Activated CD4-positive, alpha-beta T cell treated with anti-CD3 and anti-CD28 coated beads, Interleukin-2, Interleukin-6, amounts not matched to agents 100 ng/mL and 50 ng/mL, durations not matched to agents 16 hours and 8 hours (primary cell): ENCODE results near the gene KCNJ14.

ENCODE experiments used
- DNase-seq: peaks from one replicate; pipeline ENCODE4 v3.0.0-alpha.2; 2020

Gene KCNJ14

DNA sequence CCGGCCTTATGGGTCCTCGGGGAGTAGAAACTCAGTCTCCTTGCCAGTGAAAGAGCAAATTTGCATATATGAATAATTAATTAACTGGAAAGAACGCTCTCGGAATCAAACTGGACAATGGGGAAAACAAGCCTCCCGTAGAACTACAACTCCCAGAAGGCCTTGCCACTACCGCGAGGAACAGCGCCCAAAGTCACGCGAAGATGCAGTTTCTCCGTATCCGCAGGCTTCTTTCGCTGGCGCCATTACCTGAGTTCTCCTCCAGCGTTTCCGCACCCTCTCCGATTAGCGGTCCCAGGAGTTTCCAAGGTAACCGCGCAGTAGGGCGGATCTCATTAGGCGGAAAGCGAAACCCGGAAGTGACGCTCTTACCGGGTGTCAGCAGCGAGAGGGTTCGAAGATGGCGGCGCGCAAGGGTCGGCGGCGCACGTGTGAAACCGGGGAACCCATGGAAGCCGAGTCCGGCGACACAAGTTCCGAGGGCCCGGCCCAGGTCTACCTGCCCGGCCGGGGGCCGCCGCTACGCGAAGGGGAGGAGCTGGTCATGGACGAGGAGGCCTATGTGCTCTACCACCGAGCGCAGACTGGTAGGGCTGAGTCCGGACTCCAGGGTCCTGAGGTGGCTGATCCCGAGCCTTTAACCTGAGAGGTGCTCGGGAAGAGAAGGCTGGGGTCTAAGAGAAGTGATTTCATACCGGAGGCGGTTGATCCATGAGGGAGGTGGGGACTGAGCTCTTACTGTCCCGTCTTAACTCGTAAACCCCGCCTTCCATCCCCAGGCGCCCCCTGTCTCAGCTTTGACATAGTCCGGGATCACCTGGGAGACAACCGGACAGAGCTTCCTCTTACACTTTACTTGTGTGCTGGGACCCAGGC, 9.5 kb upstream of the KCNJ14 start, which contains the start of gene GRWD1:
GRWD1 (plus strand) TSS at position 378 of the 876 bp plus-strand sequence; CDS start at position 401, 23 bp downstream.
- DNase-seq = peak; percentile 97

DNA sequence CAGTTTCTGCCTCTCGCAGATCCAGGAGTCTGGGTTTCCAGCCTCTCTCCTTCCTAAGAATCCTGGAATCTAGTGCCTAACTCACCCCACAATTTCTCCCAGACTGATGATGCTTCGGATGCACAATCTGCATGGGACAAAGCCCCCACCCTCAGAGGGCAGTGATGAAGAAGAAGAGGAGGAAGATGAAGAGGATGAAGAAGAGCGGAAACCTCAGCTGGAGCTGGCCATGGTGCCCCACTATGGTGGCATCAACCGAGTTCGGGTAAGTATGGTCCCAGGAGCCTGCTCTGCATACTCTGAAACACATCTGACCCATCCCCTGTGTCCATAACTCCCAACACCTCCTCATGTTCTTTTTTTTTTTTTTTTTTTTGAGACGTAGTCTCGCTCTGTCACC, 8.8 kb upstream of the KCNJ14 start:
- DNase-seq = no peak

DNA sequence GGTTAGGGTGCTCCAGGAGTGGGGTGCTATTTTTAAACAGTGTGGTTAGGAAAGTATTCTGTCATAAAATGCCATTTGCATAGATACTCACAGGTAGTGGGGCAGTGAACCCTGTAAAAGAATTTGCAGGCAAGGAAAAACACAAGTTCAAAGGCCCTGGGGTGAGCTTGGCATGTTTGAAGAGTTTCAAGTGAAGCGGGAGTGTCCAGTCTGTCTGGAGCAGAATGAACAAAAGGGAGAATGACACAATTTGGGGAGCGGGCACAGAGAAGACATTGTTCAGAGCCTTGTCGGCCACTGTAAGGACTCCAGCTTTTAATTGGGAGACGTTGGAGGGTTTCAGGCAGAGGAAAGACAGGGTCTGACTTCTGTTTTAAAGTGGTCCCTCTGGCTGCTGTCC, 6.8 kb upstream of the KCNJ14 start:
- DNase-seq = no peak

DNA sequence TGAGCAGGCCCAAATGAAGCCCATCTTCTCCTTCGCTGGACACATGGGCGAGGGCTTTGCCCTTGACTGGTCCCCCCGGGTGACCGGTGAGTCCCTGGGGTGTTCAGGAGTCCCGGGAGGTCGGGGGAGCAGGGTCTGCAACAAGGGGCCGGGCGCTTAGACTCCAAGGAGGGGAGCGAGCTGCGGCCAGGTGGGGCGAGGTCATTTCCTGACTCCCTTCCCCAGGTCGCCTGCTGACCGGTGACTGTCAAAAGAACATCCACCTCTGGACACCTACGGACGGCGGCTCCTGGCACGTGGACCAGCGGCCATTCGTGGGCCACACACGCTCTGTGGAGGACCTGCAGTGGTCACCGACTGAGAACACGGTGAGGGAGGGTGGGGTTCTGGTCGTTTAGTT, 4.9 kb upstream of the KCNJ14 start:
- no peak for DNase-seq

DNA sequence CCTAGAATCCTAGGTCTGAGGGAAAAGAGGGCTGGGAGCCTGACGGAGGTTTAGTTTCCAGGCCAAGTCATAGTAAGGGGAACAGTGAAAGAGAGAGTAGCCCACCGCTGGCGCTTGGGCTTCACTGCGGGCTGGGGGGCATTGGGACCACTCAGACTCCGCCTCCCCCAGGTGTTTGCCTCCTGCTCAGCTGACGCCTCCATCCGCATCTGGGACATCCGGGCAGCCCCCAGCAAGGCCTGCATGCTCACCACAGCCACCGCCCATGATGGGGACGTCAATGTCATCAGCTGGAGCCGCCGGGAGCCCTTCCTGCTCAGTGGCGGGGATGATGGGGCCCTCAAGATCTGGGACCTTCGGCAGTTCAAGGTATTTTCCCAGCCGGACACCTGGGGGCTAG, 4.5 kb upstream of the KCNJ14 start:
- DNase-seq = no peak

DNA sequence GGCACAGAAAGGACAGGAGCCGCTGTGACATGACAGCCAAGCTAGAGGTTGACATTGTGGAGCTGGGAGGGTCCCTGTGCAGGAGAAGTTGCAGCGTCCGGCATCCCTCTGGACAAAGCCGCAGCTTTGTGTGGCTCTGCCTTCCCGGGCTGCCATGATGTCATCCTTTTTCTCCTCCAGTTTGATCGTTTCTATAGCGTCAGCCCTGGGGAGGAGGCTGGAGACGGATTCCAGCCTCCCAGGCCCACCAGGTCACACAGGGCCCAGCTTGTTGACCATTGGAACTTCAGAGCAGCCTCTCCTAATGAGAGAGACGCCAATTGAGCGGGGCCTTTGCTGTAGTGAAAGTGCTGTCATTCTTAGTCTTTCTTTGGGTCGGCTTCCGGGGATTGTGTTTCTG, 3.8 kb upstream of the KCNJ14 start:
- DNase-seq = no peak

DNA sequence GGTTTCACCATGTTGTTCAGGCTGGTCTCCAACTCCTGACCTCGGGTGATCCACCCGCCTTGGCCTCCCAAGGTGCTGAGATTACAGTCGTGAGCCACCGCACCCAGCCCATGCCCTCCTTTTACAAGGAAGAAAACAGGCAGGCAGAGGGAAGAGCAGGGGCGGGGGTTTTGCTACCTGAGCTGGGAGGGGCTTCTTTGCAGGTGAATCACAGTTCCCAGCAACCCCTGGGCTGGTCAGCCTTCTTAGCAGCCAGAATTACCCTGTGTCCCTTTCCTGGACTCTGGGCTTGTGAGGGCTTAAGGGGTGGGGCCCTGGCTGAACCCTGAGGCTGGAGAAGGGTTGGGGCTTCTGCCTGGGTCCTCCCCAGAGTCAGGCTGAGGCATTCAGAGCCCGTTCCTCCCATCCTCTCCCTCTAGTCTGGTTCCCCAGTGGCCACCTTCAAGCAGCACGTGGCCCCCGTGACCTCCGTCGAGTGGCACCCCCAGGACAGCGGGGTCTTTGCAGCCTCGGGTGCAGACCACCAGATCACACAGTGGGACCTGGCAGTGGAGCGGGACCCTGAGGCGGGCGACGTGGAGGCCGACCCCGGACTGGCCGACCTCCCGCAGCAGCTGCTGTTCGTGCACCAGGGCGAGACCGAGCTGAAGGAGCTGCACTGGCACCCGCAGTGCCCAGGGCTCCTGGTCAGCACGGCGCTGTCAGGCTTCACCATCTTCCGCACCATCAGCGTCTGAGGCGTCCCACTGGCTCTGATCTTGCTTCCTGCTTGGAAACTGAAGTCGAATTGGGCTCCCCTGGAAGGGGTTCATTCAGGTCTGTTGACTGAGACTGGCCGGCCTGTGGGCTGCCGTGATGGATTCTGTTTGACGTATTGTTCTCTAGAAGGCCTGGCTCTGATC, 2.8 kb upstream of the KCNJ14 start:
- DNase-seq = no peak

DNA sequence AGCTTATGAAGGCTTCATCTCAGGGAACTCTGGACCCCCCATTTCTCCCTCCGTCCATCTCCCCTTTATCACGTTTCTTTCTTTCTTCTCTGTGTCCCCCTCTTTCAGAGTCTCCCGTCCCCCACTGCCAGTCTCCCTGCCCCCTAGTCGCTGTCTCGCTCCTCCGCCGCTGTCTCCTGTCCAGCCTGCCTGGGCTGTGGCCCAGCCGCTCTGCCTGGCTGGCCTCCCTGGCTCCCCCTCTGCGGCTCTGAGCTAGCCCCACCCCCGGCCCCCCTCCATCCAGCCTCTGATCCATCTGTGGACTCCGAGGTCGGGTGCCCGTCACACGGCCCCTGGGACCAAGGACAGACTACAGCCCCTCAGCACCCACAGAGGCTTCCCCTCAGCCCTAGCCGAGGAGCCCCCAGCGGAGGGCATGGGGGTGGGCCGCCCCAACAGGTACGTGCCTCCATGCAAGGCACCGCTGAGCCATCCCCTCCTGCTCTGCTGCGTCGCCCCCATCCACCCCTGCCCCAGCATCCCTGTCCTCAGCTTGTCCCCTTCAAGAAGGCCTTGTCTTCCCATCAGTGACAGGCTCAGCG, 1.1 kb upstream of the KCNJ14 start:
- no peak for DNase-seq

DNA sequence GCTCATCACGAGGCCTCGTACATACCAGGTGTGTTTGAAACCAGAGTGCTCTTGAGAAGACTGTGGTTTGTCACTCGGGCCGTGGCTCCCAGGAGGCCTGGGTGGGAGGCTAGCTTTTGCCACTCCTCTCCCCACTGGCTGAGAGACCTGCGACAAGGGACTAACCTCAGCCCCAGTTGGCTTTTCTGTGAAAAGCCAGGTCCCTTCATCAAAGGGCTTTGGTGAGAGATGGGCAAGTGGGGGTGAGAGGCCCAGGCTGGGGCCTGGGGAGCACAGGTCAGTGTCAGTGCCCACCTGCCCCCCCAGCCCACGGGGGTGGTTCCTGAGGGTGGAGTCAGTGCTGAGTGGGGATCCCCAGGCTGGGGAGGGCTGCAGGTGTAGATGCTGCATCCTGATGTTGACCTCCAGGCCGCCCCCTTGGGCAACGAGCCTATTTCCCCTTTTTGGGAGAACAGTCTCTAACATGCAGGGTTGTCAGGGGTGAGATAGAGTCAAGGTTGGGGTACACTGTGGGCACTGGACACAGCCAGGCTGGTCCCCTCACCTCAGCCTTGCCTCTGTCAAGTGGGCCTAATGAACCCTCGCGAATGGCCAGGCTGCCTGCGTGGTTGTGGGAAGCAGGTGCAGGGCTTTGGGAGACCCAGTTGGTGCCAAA, 661 bp downstream of the KCNJ14 start:
- DNase-seq = no peak

DNA sequence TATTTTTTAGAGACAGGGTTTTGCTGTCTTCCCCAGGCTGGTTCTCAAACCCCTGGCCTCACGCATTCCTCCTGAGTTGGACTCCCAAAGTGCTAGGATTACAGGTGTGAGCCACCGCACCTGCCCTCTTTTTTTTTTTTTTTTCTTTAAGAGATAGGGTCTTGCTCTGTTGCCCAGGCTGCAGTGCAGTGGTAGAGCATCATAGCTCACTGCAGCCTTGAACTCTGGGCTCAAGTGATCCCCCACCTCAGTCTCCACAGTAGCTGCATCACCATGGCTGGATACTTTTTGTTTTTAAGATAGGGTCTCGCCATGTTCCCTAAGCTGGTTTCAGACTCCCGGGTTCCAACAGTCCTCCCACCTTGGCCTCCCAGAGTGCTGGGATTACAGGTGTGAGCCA, 1.5 kb downstream of the KCNJ14 start:
- DNase-seq = no peak

DNA sequence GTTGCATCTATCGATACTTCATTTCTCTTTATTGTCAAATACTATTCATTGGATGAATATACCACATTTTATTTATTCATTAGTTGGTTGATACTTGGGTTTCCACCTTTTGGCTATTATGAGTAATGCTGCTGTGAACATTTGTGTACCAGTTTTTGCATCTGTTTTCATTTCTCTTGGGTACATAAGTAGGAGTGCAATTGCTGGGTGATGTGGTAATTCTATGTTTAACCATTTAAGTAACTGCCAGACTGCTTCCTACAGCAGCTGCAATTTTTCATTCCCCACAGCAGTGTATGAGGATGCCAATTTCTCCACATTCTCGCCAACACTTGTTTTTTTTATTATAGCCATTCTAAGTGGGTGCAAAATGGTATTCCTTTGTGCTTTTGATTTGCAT, 2.6 kb downstream of the KCNJ14 start:
- no peak for DNase-seq

DNA sequence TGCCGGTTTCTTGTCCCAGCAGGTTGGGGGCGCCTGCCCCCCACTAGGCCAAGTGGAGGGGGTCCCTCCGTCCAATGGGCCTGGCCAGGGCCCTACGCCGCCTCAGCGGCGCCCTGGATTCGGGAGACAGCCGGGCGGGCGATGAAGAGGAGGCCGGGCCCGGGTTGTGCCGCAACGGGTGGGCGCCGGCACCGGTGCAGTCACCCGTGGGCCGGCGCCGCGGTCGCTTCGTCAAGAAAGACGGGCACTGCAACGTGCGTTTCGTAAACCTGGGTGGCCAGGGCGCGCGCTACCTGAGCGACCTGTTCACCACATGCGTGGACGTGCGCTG, 6.2 kb downstream of the KCNJ14 start:
- no peak for DNase-seq

DNA sequence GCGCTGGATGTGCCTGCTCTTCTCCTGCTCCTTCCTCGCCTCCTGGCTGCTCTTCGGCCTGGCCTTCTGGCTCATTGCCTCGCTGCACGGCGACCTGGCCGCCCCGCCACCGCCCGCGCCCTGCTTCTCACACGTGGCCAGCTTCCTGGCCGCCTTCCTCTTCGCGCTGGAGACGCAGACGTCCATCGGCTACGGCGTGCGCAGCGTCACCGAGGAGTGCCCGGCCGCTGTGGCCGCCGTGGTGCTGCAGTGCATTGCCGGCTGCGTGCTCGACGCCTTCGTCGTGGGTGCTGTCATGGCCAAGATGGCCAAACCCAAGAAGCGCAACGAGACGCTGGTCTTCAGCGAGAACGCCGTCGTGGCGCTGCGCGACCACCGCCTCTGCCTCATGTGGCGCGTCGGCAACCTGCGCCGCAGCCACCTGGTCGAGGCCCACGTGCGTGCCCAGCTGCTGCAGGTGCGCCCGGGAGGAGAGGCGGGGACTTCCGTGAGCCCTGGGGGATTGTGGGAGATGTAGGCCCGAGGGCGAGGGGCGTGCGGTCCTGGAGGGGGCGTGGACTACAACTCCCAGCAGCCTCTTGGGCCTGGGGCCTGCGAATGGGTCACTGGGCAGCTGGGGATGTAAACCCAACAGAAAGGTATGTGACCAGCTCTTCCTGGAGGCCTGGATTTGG, 6.7 kb downstream of the KCNJ14 start:
- peak; percentile 40 for DNase-seq

DNA sequence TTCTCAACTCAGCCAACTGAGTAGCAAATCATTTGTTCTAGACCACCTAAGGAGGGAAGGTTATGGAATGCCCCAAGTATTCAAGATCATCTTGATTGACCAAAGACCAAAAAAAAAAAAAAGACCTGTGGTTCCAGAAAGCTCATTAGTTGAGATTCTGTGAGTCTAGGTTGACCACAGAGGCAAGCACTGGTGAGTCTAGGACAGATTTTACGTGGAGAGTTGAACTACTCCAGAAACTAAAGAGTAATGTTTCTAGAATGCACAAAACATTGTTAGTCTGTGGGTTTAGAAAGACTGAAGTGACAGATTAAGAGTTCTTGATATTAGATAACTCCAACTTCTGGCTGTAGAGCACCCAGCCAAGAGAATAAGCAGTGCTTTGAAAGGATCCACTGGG, 9.8 kb downstream of the KCNJ14 start:
- DNase-seq = peak; percentile 38

DNA sequence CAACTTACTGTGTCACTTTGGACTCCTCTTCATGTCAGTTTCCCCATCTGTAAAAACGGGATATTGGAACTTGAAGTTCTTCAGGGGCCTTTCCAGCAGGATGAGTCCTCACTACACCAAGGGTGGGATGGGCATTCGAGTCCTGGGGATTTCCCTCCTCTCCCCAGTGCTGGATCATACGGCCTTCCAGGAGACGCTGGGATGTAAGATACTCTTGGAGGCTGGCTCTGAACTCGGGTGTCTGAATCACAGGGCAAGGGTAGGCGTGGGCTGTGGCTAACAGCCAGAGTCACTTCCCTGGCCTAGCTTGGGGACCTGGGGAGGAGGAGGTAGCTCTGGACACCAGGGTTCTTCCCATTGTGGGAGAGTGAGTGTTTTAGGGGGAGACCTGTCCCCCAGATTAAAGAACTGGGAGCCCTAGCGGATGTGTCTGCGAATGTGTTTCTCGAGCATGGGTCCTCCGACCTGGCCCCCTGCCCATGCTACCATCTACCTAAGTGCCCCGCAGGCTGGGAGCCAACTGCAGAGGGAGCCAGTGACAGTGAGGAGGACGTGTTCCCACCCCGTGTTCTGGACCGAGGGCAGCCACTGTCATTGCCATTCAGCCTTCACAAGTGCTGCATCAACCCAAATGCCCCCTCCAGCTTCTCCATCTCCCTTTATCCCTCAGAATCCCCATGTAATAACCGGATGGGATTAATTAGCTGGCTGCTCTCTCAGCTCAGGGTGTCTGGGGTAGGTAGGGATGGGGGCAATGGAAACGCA, 11.4 kb downstream of the KCNJ14 start:
- no peak for DNase-seq

DNA sequence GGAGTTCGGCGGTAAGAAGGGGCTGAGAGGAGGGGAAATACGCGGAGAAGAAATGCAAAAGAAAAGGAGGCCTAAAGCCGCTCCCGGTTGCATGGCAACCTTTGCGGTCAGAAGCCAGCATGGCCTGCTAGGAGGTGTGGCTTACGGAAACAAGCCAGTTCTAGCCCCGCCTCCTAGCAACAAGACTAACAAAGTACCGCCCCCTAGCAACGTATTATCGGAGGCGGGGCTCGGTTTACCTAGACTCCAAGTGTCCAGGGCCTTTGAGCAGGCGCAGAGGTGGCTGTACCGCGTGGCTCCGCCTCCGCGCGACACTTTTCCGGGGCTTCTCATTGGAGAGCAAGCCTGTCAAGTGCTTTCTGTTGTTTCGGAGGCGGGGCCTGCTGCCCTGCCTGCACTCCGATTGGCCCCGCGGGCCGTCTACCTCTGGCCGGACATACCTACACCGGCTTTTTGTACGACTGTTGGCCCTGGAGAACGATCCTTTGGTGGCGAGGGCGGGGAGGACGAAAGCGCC, 13.5 kb downstream of the KCNJ14 start:
- peak; percentile 100 for DNase-seq

DNA sequence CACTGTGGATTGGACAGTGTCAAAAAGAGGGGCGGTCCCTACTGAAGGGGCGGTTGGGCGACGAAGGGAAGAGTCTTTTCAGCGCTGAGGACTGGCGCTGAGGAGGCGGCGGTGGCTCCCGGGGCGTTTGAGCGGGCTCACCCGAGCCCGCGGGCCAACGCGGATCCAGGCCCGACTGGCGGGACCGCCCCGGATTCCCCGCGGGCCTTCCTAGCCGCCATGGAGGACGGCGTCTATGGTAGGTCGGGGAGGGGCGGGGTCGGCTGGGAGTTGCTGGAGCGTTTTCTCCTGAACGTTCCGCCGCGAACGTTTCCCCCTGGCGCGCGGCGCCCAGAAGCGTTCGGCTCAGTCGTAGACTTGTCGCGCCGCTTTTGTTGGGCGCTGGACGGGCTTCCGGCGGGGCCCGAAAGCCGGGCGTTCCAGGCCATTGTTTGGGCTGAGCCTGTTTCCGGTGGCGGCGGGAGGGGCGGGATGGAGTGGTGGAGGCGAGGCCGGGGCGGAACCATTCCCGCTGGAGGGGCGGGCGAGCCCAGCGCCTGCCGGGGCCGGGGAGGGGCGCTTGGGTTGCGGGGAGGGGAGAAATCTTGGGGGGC, 14.0 kb downstream of the KCNJ14 start, which contains the start of gene CYTH2:
CYTH2 (plus strand) TSS at position 81 of the 593 bp plus-strand sequence; CDS start at position 220, 139 bp downstream.
- DNase-seq = peak; percentile 84

DNA sequence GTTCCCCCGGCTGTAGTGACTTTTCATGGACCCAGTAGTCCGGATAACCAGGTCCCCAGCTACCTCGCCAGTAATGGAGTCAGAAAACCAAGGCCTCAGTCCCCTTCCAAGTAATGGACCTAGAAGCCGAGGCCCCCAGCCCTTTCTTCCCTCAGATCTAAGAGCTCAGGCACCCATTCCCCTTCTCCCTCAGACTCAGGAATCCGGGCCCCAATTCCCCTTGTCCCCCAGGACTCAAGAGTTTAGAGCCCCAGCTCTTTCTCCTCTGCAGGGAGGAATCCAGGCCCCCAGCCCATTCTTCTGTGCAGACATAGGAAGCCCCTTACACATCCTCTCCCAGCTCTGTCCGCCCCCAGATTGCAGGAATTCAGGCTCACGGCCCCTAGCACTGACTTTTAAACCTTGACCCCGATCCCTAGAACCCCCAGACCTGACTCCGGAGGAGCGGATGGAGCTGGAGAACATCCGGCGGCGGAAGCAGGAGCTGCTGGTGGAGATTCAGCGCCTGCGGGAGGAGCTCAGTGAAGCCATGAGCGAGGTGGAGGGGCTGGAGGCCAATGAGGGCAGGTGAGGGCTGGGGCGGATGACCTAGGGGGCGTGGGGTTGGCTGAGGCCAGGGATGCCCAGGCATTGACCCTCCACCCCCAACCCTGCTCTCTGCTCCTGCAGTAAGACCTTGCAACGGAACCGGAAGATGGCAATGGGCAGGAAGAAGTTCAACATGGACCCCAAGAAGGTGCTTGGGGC, 14.7 kb downstream of the KCNJ14 start:
- DNase-seq = no peak

DNA sequence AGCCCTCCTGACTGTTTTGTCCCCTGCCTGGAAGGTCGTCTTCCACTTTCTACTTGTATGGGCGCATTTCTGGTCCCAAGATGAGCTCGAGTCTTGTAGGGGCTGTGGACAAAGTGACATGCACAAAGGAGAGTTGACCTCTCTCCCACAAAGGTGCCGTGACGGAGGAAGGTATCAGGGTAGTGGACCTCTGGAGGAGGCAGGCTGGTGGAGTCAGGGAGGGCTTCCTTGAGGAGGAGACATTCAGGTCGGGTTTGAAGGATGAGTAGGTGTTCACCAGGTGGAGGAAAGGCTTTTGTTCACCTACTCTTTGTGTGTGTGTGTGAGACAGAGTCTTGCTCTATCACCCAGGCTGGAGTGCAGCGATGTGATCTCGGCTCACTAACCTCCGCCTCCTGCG, 15.5 kb downstream of the KCNJ14 start:
- no peak for DNase-seq

DNA sequence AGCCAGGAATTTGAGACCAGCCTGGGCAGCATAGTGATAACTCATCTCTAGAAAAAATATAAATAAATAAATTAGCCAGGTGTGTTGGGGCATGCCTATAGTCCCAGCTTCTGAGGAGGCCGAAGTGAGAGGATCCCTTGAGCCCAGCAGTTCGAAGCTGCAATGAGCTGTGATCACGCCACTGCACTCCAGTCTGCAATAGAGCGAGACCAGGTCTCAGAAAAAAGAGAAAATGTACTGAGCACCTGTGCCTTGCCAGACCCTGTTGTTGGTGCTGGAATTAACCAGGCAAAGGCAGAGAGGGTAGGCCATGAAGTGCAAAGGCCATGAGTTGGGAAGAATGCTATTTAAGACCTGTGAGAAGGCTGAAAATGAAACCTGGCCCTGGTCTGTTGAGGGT, 16.5 kb downstream of the KCNJ14 start:
- DNase-seq = no peak
